HFF-Myc (cell line): ENCODE measurements around the gene CDH2.

Experiments used
- DNase-seq: peaks from one replicate; pipeline ENCODE4 v3.0.0-alpha.2; 2011; ENCODE audit warnings: low read depth; ENCODE audit errors: extremely low read depth
- H3K4me3 ChIP-seq: replicated peaks from 2 replicates; pipeline ENCODE4 v1.5.1; 2011; ENCODE audit warnings: low read depth, mild to moderate bottlenecking, control low read depth, low read length
- TF ChIP-seq, protein P1 (sequence below): IDR thresholded peaks from 2 replicates; pipeline ENCODE4 v1.5.1; 2012; ENCODE audit warnings: mild to moderate bottlenecking, low read depth, low read length, control low read depth; ENCODE audit errors: missing control alignments

Gene CDH2

DNA sequence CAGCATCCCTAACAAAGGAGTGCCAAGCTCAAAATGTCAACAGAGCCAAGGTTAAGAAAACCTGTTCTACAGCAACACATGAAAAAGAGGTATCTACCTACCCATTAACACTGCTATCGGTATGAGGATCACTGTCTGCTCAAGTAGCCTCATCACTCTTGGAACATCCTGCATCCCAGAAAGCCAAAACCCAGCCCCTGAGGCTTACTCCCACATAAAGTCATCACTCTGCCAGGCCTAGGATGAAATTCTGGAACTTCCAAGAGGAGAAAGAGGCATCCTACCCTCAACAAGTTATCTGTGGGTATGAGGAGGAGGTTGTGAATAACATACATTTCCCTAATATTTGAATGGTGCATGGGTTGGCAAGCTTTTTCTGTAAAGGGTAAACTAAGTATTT, 25.5 kb downstream of the CDH2 start:
- DNase-seq = no peak
- TF ChIP-seq, protein P1, sequence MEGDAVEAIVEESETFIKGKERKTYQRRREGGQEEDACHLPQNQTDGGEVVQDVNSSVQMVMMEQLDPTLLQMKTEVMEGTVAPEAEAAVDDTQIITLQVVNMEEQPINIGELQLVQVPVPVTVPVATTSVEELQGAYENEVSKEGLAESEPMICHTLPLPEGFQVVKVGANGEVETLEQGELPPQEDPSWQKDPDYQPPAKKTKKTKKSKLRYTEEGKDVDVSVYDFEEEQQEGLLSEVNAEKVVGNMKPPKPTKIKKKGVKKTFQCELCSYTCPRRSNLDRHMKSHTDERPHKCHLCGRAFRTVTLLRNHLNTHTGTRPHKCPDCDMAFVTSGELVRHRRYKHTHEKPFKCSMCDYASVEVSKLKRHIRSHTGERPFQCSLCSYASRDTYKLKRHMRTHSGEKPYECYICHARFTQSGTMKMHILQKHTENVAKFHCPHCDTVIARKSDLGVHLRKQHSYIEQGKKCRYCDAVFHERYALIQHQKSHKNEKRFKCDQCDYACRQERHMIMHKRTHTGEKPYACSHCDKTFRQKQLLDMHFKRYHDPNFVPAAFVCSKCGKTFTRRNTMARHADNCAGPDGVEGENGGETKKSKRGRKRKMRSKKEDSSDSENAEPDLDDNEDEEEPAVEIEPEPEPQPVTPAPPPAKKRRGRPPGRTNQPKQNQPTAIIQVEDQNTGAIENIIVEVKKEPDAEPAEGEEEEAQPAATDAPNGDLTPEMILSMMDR = no peak
- no peak overlapping the region for H3K4me3 ChIP-seq

DNA sequence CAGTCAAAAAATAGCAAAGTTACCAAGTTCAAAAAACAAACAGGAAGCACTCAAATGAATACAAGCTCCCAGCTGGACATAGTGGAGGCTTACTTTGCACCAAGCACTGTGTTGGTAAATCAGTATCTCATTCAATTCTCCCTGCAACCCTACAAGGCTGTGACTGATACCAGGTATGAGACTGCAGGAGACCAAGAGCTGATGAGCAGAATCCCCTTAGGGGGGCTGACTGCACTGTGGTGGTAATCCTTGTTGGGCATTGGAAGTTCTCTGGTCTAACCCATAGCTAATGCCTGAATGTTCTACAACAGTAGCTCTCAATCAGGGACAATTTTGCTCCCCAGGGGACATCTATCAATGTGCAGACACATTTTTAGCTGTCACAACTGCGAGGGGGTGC, 26.0 kb downstream of the CDH2 start:
- TF ChIP-seq, protein P1 = no peak
- DNase-seq = no peak
- H3K4me3 ChIP-seq = no peak overlapping the region

DNA sequence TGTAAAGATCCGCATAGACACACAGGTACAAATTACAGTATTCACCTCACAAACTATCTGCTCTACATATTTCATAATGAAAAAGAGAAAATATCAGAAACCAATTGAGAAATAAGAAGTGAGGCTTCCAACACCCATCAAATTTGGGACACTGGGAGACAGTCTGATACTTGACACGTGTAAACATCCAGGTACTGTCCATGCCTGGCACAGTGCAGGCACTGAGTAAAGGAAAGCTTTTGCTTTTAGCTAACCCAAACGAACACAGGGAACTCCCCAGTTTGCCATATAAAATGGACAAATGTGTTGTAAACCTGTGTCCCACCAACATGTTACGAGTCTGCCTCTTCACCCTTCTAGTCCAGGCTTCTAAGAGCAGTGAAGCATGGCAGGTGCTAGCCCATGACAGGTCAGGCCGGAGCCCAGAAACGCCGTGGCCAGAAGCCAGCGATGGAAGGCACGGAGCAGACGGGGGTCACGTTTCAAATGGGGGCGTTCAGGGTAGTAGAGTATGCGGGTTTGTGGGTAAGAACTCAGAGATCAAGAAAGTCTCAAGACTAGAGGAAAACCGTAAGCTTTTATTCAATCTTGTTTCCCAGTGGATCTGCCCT, 27.0 kb downstream of the CDH2 start:
- no peak overlapping the region for H3K4me3 ChIP-seq
- TF ChIP-seq, protein P1 = no peak
- DNase-seq = no peak

DNA sequence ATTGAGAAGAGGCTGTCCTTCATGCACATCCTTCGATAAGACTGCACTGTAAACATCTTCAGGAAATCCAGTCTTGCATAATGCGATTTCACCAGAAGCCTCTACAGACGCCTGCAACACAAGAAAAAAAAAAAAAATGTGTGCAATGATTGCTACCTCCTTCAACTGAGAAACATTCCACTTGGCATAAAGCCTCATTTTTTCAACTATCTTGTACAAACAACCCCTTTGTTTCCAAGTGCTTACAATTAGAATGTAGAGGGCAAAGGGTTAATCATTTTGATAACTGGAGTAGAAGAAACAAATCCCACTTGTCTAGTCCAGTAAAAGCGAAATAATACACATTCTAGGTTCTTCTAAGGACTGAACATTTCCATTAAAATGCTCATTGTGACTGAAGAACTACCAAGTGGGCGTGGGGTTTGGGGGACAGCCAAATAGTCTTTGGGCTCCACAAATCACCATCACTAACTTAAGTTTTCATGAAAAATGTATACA, 29.2 kb downstream of the CDH2 start:
- H3K4me3 ChIP-seq = no peak overlapping the region
- DNase-seq = no peak
- TF ChIP-seq, protein P1 = no peak

DNA sequence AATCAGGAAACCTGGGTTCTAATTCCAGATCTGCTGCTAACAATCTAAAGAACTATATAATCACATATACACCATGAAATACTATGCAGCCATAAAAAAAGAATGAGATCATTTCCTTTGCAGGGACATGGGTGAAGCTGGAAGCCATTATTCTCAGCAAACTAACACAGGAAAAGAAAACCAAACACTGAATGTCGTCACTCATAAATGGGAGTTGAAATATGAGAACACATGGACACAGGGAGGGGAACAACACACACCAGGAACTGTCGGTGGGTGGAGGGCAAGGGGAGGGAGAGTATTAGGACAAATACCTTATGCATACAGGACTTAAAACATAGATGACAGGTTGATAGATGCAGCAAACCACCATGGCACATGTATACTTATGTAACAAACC, 33.2 kb downstream of the CDH2 start:
- DNase-seq = no peak
- TF ChIP-seq, protein P1 = no peak
- H3K4me3 ChIP-seq = no peak overlapping the region

DNA sequence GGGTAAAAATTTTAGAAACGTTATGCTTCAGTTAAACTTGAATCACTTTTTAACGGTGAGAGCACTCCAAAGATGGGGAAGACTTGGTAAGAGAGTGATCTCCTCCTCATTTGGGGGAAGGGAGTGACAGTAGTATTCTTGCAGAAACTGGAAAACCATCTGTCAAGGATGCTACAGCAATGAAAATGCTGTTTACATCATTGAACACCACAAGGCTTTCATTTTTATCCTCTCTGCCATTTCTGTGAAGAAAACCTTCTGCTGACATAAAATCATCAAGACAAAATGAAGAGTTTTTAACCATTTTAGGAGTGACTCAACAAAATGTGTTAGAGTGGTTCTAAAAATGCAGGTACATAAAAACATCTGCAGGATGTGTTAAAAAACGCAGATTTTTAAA, 38.1 kb downstream of the CDH2 start:
- H3K4me3 ChIP-seq = no peak overlapping the region
- TF ChIP-seq, protein P1 = no peak
- DNase-seq = no peak

DNA sequence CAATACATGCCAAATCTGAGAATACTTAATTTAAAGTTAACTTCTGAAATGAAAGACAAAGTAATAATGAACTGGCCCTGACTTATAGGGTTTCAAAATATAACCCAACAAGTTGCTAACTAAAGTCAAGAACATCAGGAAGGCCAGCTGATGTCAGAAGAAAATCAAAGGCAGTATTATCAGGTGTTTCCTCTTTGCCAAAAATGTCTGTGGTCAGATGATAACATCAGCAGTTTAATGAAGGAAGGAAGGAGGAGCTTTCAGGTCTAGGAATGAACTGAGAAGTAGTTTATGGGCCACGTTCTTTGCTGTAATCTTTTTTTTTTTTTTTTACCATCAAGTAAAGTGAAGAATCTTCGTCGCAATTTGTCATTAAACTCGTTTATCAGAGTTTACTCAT, 40.9 kb downstream of the CDH2 start:
- TF ChIP-seq, protein P1 = no peak
- no peak overlapping the region for H3K4me3 ChIP-seq
- no peak for DNase-seq
